B cell (primary cell): ENCODE data around the gene OR3A3. TPM values are rescaled to one million over a fixed set of nuclear protein-coding genes. Genes with fewer than 3 reads are reported as not detected.

Experiments used
- ATAC-seq: fragments of 200-7000 bp; cut with Tn5 transposase; one replicate; pipeline ENCODE4 v1.10.0; 2021; ENCODE audit warnings: low read depth, mild to moderate bottlenecking, moderate number of reproducible peaks, moderate library complexity
- CTCF ChIA-PET: fragments of 350-600 bp; sonication (Branson Sonifier 250); formaldehyde crosslinking; loops from one replicate; lab custom pipeline; 2021; ENCODE audit warnings: antibody characterized with exemption, inconsistent platforms; lab: Charles Lee
- POLR2A ChIA-PET: fragments of 350-600 bp; sonication (Branson Sonifier 250); formaldehyde crosslinking; loops from one replicate; lab custom pipeline; 2021; ENCODE audit warnings: antibody characterized with exemption; lab: Charles Lee
- DNase-seq: peaks from one replicate; pipeline ENCODE4 v3.0.0; 2013
- H2AFZ ChIP-seq: 2 replicates; pipeline ENCODE4 v1.6.1; 2012; ENCODE audit warnings: mild to moderate bottlenecking, low read depth, low read length; ENCODE audit not compliant: insufficient read depth, poor library complexity, severe bottlenecking
- H3K27ac ChIP-seq, 2 donors: 1 replicate in 1 of 2; 2 replicates in 1 of 2; pipeline ENCODE4 v1.5.1; 2012 to 2013; ENCODE audit warnings: low read length in 2 of 2, mild to moderate bottlenecking in 2 of 2, moderate library complexity in 1 of 2
- H3K27me3 ChIP-seq, 4 experiments: fragments of 200-600 bp in 1 of 4; sonication (generic) in 1 of 4; replicated peaks in 1 of 4; 1 replicate in 2 of 4; 2 replicates in 2 of 4; pipeline versions ENCODE4 v1.6.1 to v1.7.0; 2013 to 2016; ENCODE audit warnings: low read length in 3 of 4, mild to moderate bottlenecking in 2 of 4, mixed read lengths in 1 of 4, moderate library complexity in 1 of 4; ENCODE audit not compliant: insufficient read depth in 4 of 4, control insufficient read depth in 3 of 4; ENCODE audit errors: control extremely low read depth in 1 of 4
- H3K36me3 ChIP-seq, 2 experiments: replicated peaks in 1 of 2; 1 replicate in 1 of 2; 2 replicates in 1 of 2; pipeline versions ENCODE4 v1.6.1 to v1.7.1; 2013; ENCODE audit warnings: low read length in 1 of 2; ENCODE audit not compliant: insufficient read depth in 2 of 2, control insufficient read depth in 1 of 2; ENCODE audit errors: control extremely low read depth in 1 of 2, extremely low read depth in 1 of 2
- H3K4me1 ChIP-seq, 2 donors: fragments of 200-600 bp in 1 of 2; sonication (generic) in 1 of 2; 1 replicate in 1 of 2; 2 replicates in 1 of 2; pipeline versions ENCODE4 v1.5.1 to v1.6.1; 2013 to 2017; ENCODE audit warnings: low read length in 2 of 2; ENCODE audit not compliant: control insufficient read depth in 2 of 2, insufficient read depth in 2 of 2
- H3K4me2 ChIP-seq: replicated peaks from 2 replicates; pipeline ENCODE3; 2012; ENCODE audit warnings: mild to moderate bottlenecking, low read depth, low read length; ENCODE audit not compliant: poor library complexity, severe bottlenecking
- H3K4me3 ChIP-seq, 5 experiments: fragments of 200-600 bp in 1 of 5; sonication (generic) in 1 of 5; 1 replicate in 3 of 5; 2 replicates in 2 of 5; pipeline versions ENCODE4 v1.5.1 to v1.7.0; 2011 to 2016; ENCODE audit warnings: low read length in 4 of 5, mild to moderate bottlenecking in 4 of 5, low read depth in 2 of 5, control low read depth in 1 of 5, moderate library complexity in 1 of 5; ENCODE audit not compliant: insufficient read depth in 1 of 5; ENCODE audit errors: control extremely low read depth in 1 of 5, extremely low read depth in 1 of 5
- H3K79me2 ChIP-seq: fragments of 200-600 bp; sonication (generic); one replicate; pipeline ENCODE4 v1.6.0; 2016; ENCODE audit warnings: low read length; ENCODE audit not compliant: control insufficient read depth, insufficient read depth
- H3K9ac ChIP-seq: fragments of 200-600 bp; sonication (generic); 2 replicates; pipeline ENCODE4 v1.6.1; 2017; ENCODE audit warnings: mild to moderate bottlenecking, low read length, moderate library complexity
- H3K9me3 ChIP-seq, 3 donors: one replicate each; pipeline versions ENCODE4 v1.6.1 to v1.7.1; 2013; ENCODE audit warnings: low read length in 2 of 3; ENCODE audit not compliant: control insufficient read depth in 2 of 3, insufficient read depth in 1 of 3; ENCODE audit errors: control extremely low read depth in 1 of 3
- H4K20me1 ChIP-seq: 2 replicates; pipeline ENCODE4 v1.6.0; 2012; ENCODE audit warnings: mild to moderate bottlenecking, low read length; ENCODE audit not compliant: insufficient read depth, control insufficient read depth, poor library complexity, severe bottlenecking
- H3K27ac Mint-ChIP-seq: one replicate; pipeline ENCODE4 v1.8.0; 2021; ENCODE audit warnings: mixed read lengths
- H3K27me3 Mint-ChIP-seq: one replicate; pipeline ENCODE4 v1.8.0; 2021; ENCODE audit warnings: mixed read lengths
- H3K4me1 Mint-ChIP-seq: one replicate; pipeline ENCODE4 v1.8.0; 2021; ENCODE audit warnings: mixed read lengths
- H3K4me3 Mint-ChIP-seq: one replicate; pipeline ENCODE4 v1.8.0; 2021; ENCODE audit warnings: mixed read lengths
- H3K9me3 Mint-ChIP-seq: one replicate; pipeline ENCODE4 v1.8.0; 2022; ENCODE audit warnings: mixed read lengths; ENCODE audit not compliant: insufficient read depth
- CTCF ChIP-seq: fragments of 200-600 bp; IDR thresholded peaks from one replicate; pipeline ENCODE4 v1.8.0; 2022; ENCODE audit warnings: antibody characterized with exemption, mild to moderate bottlenecking
- EZH2 ChIP-seq: IDR thresholded peaks from 2 replicates; pipeline ENCODE4 v1.6.1; 2012; ENCODE audit warnings: borderline replicate concordance, low read depth, mild to moderate bottlenecking, moderate library complexity, low read length; ENCODE audit not compliant: insufficient read depth, poor library complexity, severe bottlenecking
- WGBS: methylation state at CpG from one replicate; pipeline ENCODE4 v1.1.5; 2013; ENCODE audit warnings: missing lambda C conversion rate; ENCODE audit not compliant: insufficient coverage; 5-methylcytosine and 5-hydroxymethylcytosine counted together
- intact Hi-C: fragments of 100-400 bp; cut with micrococcal nuclease; formaldehyde crosslinking; loops from one replicate; pipeline ENCODE4 v1.10.0; 2022
- polyA plus RNA-seq: library from polyadenylated mRNA; depleted of rRNA; stranded (reverse); fragments of >200 nt; gene quantifications from 2 replicates; pipeline ENCODE4 v1.2.3, GENCODE V29; 2012
- total RNA-seq, 2 donors: library from RNA; stranded (reverse); fragments of 120-200 nt in 1 of 2; gene quantifications; 1 replicate in 1 of 2; 2 replicates in 1 of 2; pipeline versions ENCODE4 v1.2.3 to v1.2.4, GENCODE V29; 2013 to 2022

OR3A3 gene
- total and polyA plus RNA-seq, 2 donors (not counting 1 experiment from before 2014, with no cell fraction given), result not detected

GRCh38 chr17:3398310-3398709 lies 12.9 kb upstream of the OR3A3 start, which contains the start of gene OR1E1:
OR1E1 (minus strand) TSS chr17:3398410; CDS start chr17:3398410, 0 bp downstream.
- no peaks in the 10 kb centered on the region for H3K9me3 ChIP-seq
- no peaks in the 10 kb centered on the region for H3K36me3 ChIP-seq
- no peak within 1 kb of the TSS for H2AFZ ChIP-seq
- H3K4me1 Mint-ChIP-seq, result no peaks in the 10 kb centered on the region
- no peak within 1 kb of the TSS for H3K27ac ChIP-seq
- no peak for TF ChIP-seq EZH2
- no peak for TF ChIP-seq CTCF
- no CpG with 5 or more reads among the region's 1 CpG for WGBS
- H3K4me2 ChIP-seq, result no peak within 1 kb of the TSS
- H3K9me3 Mint-ChIP-seq, result no peaks in the 10 kb centered on the region
- peaks cover 0 to 4% (median 0%) of the 10 kb centered on the region in 4 experiments for H3K27me3 ChIP-seq
- H3K27ac Mint-ChIP-seq, result no peak within 1 kb of the TSS
- H3K4me3 Mint-ChIP-seq, result no peak within 1 kb of the TSS
- intact Hi-C loops, result no loop called here
- ATAC-seq, result no peak
- ChIA-PET POLR2A (no interaction called here), CTCF (no interaction called here)
- H3K79me2 ChIP-seq, result no peaks in the 10 kb centered on the region
- no peaks in the 10 kb centered on the region for H4K20me1 ChIP-seq
- no peak within 1 kb of the TSS for H3K4me3 ChIP-seq
- H3K4me1 ChIP-seq, result no peaks in the 10 kb centered on the region
- DNase-seq, result no peak
- peaks cover 23% of the 10 kb centered on the region for H3K27me3 Mint-ChIP-seq
- no peak within 1 kb of the TSS for H3K9ac ChIP-seq

GRCh38 chr17:3400055-3400454 lies 11.1 kb upstream of the OR3A3 start:
- no peaks in the 10 kb centered on the region for H3K9me3 Mint-ChIP-seq
- no peak overlapping the region for H3K27ac Mint-ChIP-seq
- no peak overlapping the region for H3K4me3 Mint-ChIP-seq
- DNase-seq (no peak), ATAC-seq (no peak)
- no peaks in the 10 kb centered on the region for H3K9me3 ChIP-seq
- intact Hi-C loops, result no loop called here
- no peak for TF ChIP-seq CTCF
- no peak for TF ChIP-seq EZH2
- no peak overlapping the region for H3K9ac ChIP-seq
- no peak overlapping the region for H3K27ac ChIP-seq
- no peak overlapping the region for H3K4me3 ChIP-seq
- peaks cover 0 to 4% (median 0%) of the 10 kb centered on the region in 4 experiments for H3K27me3 ChIP-seq
- H3K79me2 ChIP-seq, result no peaks in the 10 kb centered on the region
- H3K27me3 Mint-ChIP-seq, result peaks cover 17% of the 10 kb centered on the region
- H3K36me3 ChIP-seq, result no peaks in the 10 kb centered on the region
- H3K4me1 ChIP-seq, result no peaks in the 10 kb centered on the region
- WGBS, result 83% methylated on average over 6 of the region's 6 CpGs
- H2AFZ ChIP-seq, result no peak overlapping the region
- no peaks in the 10 kb centered on the region for H4K20me1 ChIP-seq
- H3K4me1 Mint-ChIP-seq, result no peaks in the 10 kb centered on the region
- CTCF ChIA-PET, result no interaction called here
- POLR2A ChIA-PET, result no interaction called here
- no peak overlapping the region for H3K4me2 ChIP-seq
